KMS-11 (cell line): ENCODE measurements around the gene RAB36.

Experiments
- H2AFZ ChIP-seq: fragments of 200-600 bp; sonication (generic); 2 replicates; pipeline ENCODE4 v1.6.1; 2016; ENCODE audit warnings: antibody characterized with exemption, mixed run types, low read depth
- H3K27ac ChIP-seq: fragments of 200-600 bp; sonication (generic); 2 replicates; pipeline ENCODE4 v1.6.1; 2016; ENCODE audit warnings: mild to moderate bottlenecking, mixed run types
- H3K27me3 ChIP-seq: fragments of 200-600 bp; sonication (generic); 2 replicates; pipeline ENCODE4 v1.6.1; 2017; ENCODE audit warnings: mild to moderate bottlenecking, low read depth, mixed run types, moderate library complexity; ENCODE audit not compliant: insufficient read depth
- H3K36me3 ChIP-seq: fragments of 200-600 bp; sonication (generic); 2 replicates; pipeline ENCODE4 v1.6.1; 2017; ENCODE audit warnings: mild to moderate bottlenecking, mixed run types; ENCODE audit not compliant: insufficient read depth
- H3K4me1 ChIP-seq: fragments of 200-600 bp; sonication (generic); 2 replicates; pipeline ENCODE4 v1.6.1; 2016; ENCODE audit warnings: mild to moderate bottlenecking, low read depth, mixed run types; ENCODE audit not compliant: poor library complexity, severe bottlenecking
- H3K4me2 ChIP-seq: fragments of 200-600 bp; sonication (generic); 2 replicates; pipeline ENCODE4 v1.7.0; 2016; ENCODE audit warnings: mild to moderate bottlenecking, mixed run types
- H3K4me3 ChIP-seq: fragments of 200-600 bp; sonication (generic); IDR thresholded peaks from 2 replicates; pipeline ENCODE4 v1.6.1; 2017; ENCODE audit warnings: low read depth, low read length, mixed read lengths; ENCODE audit not compliant: insufficient read depth
- H3K79me2 ChIP-seq: fragments of 200-600 bp; sonication (generic); 2 replicates; pipeline ENCODE4 v1.6.1; 2016; ENCODE audit warnings: low read depth, mixed run types; ENCODE audit not compliant: insufficient read depth
- H3K9ac ChIP-seq: fragments of 200-600 bp; sonication (generic); 2 replicates; pipeline ENCODE4 v1.6.1; 2016; ENCODE audit warnings: mild to moderate bottlenecking, mixed run types
- H4K20me1 ChIP-seq: fragments of 200-600 bp; sonication (generic); 2 replicates; pipeline ENCODE4 v1.6.1; 2016; ENCODE audit warnings: mild to moderate bottlenecking, mixed run types; ENCODE audit not compliant: insufficient read depth
- CTCF ChIP-seq: fragments of 200-600 bp; sonication (generic); conservative IDR thresholded peaks from 2 replicates; pipeline ENCODE4 v1.6.1; 2017; ENCODE audit warnings: low read depth, mild to moderate bottlenecking, antibody characterized with exemption, low read length, moderate library complexity, mixed read lengths

RAB36 gene

GRCh38 chr22:23110190-23110921 lies 34.9 kb upstream of the RAB36 start:
- no peak overlapping the region for H3K4me3 ChIP-seq
- no peak overlapping the region for H3K4me2 ChIP-seq
- no peaks in the 10 kb centered on the region for H3K36me3 ChIP-seq
- TF ChIP-seq CTCF = no peak
- H3K27ac ChIP-seq = no peak overlapping the region
- H3K79me2 ChIP-seq = no peaks in the 10 kb centered on the region
- H4K20me1 ChIP-seq = no peaks in the 10 kb centered on the region
- no peaks in the 10 kb centered on the region for H3K4me1 ChIP-seq
- no peaks in the 10 kb centered on the region for H3K27me3 ChIP-seq
- no peak overlapping the region for H2AFZ ChIP-seq
- no peak overlapping the region for H3K9ac ChIP-seq

GRCh38 chr22:23110922-23111527 lies 34.3 kb upstream of the RAB36 start:
- no peak overlapping the region for H3K4me3 ChIP-seq
- H3K4me2 ChIP-seq = no peak overlapping the region
- H3K4me1 ChIP-seq = no peaks in the 10 kb centered on the region
- no peak overlapping the region for H3K9ac ChIP-seq
- no peak for TF ChIP-seq CTCF
- H3K27ac ChIP-seq = no peak overlapping the region
- no peaks in the 10 kb centered on the region for H3K27me3 ChIP-seq
- H3K79me2 ChIP-seq = no peaks in the 10 kb centered on the region
- no peak overlapping the region for H2AFZ ChIP-seq
- no peaks in the 10 kb centered on the region for H3K36me3 ChIP-seq
- no peaks in the 10 kb centered on the region for H4K20me1 ChIP-seq

- no peak overlapping the region for H2AFZ ChIP-seq
- TF ChIP-seq CTCF = no peak
- H3K27me3 ChIP-seq = no peaks in the 10 kb centered on the region
- H3K4me1 ChIP-seq = no peaks in the 10 kb centered on the region
- no peak overlapping the region for H3K4me3 ChIP-seq
- H3K79me2 ChIP-seq = no peaks in the 10 kb centered on the region
- no peak overlapping the region for H3K9ac ChIP-seq
- H3K36me3 ChIP-seq = no peaks in the 10 kb centered on the region
- H3K27ac ChIP-seq = no peak overlapping the region
- no peaks in the 10 kb centered on the region for H4K20me1 ChIP-seq
- H3K4me2 ChIP-seq = no peak overlapping the region
Observed at GRCh38 chr22:23112472-23113012, 32.7 kb upstream of the RAB36 start.

GRCh38 chr22:23113067-23113846 lies 32.0 kb upstream of the RAB36 start:
- no peak for TF ChIP-seq CTCF
- Histone ChIP-seq H4K20me1 (no peaks in the 10 kb centered on the region), H3K4me2 (no peak overlapping the region)

More at GRCh38 chr22:23113067-23113846, 32.0 kb upstream of the RAB36 start:
- Histone ChIP-seq H3K4me3 (no peak overlapping the region), H3K27ac (no peak overlapping the region), H3K9ac (no peak overlapping the region), H3K27me3 (no peaks in the 10 kb centered on the region), H3K79me2 (no peaks in the 10 kb centered on the region), H3K4me1 (no peaks in the 10 kb centered on the region), H3K36me3 (no peaks in the 10 kb centered on the region), H2AFZ (no peak overlapping the region)
